Activated CD4-positive, alpha-beta T cell treated with anti-CD3 and anti-CD28 coated beads for 1 hour (primary cell): ENCODE data around the gene KCNK10.
"Not testable (repeated sequence)": the region's sequence is repeated elsewhere in the genome, so short reads cannot be mapped to it uniquely, and the experiment has no call there.

Source experiments
- DNase-seq: peaks from one replicate; pipeline ENCODE4 v3.0.0-alpha.2; 2020

The KCNK10 gene

GRCh38 chr14:88264116-88264515 lies 59.0 kb downstream of the KCNK10 start:
- no peak for DNase-seq

GRCh38 chr14:88261302-88261701 lies 61.8 kb downstream of the KCNK10 start:
- DNase-seq = not testable (repeated sequence)

GRCh38 chr14:88258021-88258420 lies 65.0 kb downstream of the KCNK10 start:
- DNase-seq = no peak

DNA sequence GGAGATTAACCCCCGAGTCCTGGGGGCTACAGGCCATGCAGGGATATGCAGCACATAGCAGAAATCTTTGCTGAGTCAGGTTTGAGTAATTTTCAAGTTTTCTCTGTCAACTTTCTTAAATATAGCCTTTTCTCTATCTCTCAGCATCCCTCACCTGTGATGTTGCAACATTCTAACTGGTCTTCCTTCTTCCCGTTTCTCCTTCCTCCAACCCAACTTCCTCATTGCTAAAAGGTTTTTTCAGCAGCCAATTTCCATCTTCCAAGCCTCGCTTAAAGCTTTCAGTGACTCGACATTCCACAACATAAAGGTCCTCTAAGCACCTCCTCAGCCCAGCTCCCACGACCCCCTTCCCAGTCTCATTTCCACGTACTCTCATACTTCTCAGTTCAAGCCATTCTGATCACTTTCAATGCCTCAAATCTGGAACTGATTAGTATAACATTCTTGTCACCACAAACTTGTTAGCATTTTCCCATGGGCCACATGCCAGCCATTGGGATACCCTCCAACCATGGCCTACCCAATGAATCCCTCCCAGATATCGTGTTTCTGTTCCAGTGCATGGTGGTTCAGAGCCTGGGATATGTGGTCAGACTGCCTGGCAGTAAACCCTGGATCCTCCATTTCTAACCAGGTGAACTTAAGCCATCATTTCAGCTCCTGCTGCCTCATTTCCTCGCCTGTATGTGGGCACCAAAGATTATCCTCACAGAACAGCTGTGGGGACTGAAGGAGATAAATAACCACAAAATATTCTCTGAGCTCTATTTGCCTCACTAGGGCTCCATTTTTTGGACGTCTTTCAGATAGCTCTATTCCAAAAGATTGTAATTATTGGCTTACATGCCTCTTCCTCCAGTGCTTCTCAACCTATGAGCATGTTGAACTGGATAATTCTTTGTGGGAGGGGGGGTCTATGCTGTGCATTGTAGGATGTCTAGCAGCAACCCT lies 65.8 kb downstream of the KCNK10 start:
- no peak for DNase-seq

DNA sequence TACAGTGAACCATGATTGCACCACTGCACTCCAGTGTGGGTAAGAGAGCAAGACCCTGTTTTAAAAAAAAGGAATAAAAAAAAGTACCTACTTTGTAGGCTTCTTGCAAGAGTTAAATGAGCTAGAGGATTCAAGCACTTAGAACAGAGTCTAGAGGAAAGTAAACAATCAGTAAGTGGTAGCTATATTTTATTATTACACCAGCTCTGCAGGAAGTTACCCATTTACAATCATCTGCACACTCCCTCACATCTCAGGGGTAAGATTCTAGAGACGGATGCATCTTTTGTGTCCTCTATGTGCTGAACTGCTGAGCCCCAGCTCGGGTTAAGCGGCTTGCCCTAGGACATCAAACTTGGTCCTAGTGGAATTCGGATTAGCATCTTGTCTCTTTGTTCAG lies 67.3 kb downstream of the KCNK10 start:
- DNase-seq = no peak

GRCh38 chr14:88255196-88255595 lies 67.9 kb downstream of the KCNK10 start:
- no peak for DNase-seq

DNA sequence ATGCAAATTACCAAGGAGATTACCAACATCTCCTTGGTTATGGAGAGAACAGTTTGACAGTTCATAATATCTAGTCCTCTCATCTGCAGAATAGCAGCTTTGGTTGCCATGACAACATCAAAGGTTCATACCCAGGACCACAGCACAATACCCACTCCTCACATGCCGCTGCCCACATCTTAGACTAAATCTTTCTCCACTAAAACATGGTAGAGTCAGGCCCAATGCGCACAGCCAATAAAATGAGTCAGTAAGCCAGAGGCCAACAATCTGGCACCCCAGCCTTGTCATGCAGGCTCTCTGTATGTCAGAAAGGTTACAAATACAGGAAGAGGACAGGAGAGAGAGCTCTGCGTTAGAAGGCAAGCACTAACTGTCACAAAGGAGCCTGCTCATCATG lies 70.6 kb downstream of the KCNK10 start:
- no peak for DNase-seq

DNA sequence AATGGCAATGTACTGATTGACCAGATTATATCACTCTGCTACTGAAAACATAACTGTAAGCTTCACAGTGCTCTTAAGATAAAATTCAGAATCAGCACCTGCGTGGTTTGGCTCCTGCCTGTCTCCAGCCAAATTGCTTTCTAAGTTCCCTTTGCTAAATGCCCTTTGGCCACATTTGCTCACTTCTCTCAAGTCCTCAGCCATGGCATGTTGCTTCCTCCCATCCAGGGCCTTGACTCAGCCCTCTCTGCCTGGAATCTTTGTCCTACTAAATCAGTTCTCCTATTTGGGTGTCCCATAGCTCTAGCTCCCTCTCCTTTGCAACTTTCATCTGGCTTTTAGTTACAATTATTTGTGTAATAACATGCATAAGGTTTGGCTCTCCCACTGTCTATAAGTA lies 71.4 kb downstream of the KCNK10 start:
- DNase-seq = no peak

DNA sequence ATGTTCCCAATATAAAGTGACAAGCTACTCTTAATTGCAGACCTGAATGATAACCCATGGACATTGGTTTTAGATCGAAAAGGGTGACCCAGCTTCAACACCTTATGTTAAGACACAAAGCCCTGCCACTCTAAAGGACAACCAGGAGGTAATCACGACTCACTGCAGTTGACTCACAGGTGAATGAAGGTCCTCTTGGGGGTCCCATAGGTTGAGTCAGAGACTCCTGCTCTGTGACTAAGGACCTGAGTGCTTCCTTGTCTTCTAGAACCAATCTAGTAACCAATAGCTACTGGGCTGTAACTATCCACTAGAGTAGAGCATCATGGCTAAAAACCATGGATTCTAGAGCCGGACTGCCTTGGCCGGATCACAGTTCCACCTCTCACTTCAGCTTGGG lies 73.8 kb downstream of the KCNK10 start:
- DNase-seq = no peak

- DNase-seq = no peak
Observed at GRCh38 chr14:88248606-88249005, 74.5 kb downstream of the KCNK10 start.

DNA sequence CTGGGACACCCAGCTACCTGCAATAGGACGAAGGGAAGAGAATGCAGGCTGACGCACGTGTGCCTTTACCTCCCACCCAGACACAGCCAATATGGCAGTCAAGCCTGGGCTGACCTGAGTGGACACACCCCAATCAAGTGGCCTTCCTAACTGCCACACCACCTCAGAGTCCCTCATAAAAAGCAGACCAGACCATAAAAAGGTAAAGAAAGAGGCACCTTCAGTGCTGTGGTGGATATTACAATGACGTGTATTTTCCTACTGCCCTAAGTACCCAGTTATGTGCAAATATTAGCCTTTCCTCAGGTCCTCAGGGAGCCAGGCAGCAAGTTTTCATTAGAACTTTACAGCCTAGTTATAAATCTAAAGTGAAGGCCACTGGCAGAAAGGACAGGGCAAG lies 75.8 kb downstream of the KCNK10 start:
- no peak for DNase-seq

- DNase-seq = no peak
Observed at GRCh38 chr14:88245321-88245720, 77.7 kb downstream of the KCNK10 start.

DNA sequence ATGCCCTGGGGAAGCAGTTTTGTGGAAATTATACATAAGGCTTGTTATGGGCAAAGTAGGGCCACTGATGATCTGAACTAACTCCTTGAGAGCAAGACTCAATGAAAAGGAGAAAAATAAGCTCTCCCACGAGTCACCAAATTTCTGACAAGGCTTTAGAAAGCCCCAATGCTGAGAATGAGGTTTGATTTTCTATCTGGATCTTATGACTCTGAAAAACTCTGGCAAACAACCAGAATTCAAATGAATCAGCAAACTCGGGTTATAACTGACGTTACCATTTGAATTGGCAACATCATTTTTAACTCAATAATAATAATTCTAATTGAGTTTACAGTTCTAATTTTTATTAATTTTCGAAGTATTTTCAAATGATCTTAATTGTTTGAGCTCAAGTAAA lies 79.1 kb downstream of the KCNK10 start:
- DNase-seq = no peak

- DNase-seq = no peak
Observed at GRCh38 chr14:88242446-88242845, 80.6 kb downstream of the KCNK10 start.

- no peak for DNase-seq
Observed at GRCh38 chr14:88241810-88242209, 81.3 kb downstream of the KCNK10 start.

- no peak for DNase-seq
Observed at GRCh38 chr14:88234442-88234841, 88.6 kb downstream of the KCNK10 start.

DNA sequence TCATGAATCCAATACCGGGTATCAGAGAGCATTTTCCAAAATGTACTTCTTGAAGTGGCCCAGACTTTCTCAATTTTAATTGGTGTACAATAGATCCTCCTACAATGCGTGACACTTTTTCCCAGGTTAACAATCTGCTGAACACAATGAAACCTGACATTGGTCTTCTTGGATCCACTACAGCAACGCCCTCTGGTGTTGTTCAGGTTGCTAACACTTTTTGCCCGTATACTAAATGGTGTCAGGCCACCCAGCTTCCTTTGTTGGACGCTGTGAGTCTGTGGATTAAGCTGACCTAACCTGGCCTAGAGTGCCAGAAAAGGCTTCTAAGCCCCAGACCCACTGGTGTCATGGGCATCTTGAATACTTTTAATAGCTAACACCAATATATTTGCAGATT lies 89.2 kb downstream of the KCNK10 start:
- DNase-seq = no peak

DNA sequence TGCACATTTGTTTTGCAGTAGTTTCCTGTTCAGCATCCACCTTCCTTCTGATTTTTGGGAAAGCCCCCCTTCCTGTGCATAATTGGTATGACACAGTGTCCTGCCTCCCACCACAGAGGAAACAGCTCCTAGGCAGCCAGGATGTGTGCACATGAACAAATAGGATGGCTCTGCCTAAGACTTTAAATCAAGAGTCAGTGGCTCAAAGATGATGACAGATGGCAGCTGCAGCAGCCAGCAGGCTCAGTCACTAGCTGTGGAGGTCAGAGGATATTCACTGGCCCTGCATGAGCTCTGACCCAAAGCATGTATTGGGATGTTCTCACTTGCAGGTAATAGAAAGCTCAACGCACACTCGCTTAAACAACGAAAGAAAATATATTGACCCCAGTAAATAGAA lies 90.3 kb downstream of the KCNK10 start:
- DNase-seq = no peak

GRCh38 chr14:88231603-88232002 lies 91.5 kb downstream of the KCNK10 start:
- no peak for DNase-seq

- no peak for DNase-seq
Observed at GRCh38 chr14:88229428-88229827, 93.6 kb downstream of the KCNK10 start.

DNA sequence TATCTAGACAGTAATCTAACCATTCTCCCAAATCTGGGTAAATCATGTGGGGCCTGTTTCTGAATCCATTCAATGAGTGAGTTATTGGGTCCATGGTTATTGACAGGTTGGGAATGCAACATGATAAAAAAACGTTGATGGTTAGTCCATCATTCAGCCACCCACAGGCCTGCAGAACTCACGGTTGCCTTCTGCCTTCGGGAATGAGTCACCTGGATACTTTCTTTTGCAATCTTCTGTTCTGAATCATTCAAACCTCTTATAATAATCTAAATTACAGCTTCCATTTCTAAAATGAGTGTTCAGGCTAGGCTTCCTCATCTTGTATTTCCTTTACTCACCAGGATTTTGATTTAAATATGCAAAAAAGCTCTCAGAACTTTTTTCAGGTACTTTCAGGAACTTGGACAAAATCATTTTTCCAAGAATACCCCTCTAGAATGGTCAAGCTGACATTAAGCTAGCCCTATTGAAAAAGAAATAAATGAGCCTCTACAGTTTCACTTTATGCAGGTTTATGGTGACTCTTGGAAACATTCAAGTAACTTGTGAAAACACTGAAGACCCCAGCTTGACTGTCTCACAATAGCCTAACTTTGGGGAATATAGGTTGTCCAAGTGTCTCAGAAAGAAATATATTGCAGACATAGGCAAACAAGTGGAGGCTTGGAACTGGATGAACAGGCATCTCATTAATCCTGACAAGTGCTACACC lies 94.4 kb downstream of the KCNK10 start:
- no peak for DNase-seq

DNA sequence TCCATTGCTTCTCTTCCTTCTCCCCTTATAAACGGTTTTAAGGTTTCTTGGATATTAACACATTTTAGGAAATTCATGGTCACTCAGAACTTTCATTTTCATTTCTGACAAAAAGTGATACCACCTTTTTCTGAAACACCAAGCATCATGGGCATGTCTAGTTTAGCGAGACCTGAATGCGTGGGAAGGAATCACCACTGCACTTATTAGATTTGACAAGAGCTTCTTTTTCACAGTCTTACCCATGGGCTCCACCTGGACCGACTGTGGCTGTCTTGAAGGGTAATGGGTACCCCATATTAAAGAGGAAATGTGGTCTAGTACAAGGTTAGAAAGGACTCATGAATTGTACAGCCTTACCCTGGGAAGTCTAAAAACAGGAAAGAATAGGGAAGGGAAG lies 95.4 kb downstream of the KCNK10 start:
- DNase-seq = no peak

- DNase-seq = no peak
Observed at GRCh38 chr14:88225721-88226120, 97.3 kb downstream of the KCNK10 start.
